Mesenchymal stem cell (in vitro differentiated cells and primary cell): ENCODE measurements around the gene APLNR. TPM values are rescaled to one million over a fixed set of nuclear protein-coding genes. Genes with fewer than 3 reads are reported as not detected.
A peak's percentile ranks its signal among the peaks of the same experiment; 100 is the strongest.
"Not testable (repeated sequence)": the region's sequence is repeated elsewhere in the genome, so short reads cannot be mapped to it uniquely, and the experiment has no call there.

Source experiments
- DNase-seq: peaks from one replicate; pipeline ENCODE4 v3.0.0-alpha.2; 2013
- H2AFZ ChIP-seq: one replicate; pipeline ENCODE4 v1.6.1; 2013; ENCODE audit warnings: low read depth, mild to moderate bottlenecking, control low read depth, inconsistent platforms, low read length, moderate library complexity
- H2AK5ac ChIP-seq: 2 replicates; pipeline ENCODE4 v1.6.1; 2013; ENCODE audit warnings: low read length, moderate library complexity, mild to moderate bottlenecking, inconsistent platforms; ENCODE audit not compliant: severe bottlenecking
- H2BK120ac ChIP-seq: one replicate; pipeline ENCODE4 v1.6.1; 2013; ENCODE audit warnings: low read depth, mild to moderate bottlenecking, inconsistent platforms, low read length, moderate library complexity
- H2BK12ac ChIP-seq, 2 experiments: one replicate each; pipeline ENCODE4 v1.6.1; 2013; ENCODE audit warnings: inconsistent platforms in 2 of 2, low read length in 2 of 2, mild to moderate bottlenecking in 2 of 2, moderate library complexity in 2 of 2, control low read depth in 1 of 2
- H2BK15ac ChIP-seq: one replicate; pipeline ENCODE4 v1.6.1; 2013; ENCODE audit warnings: mild to moderate bottlenecking, low read depth, inconsistent platforms; ENCODE audit not compliant: poor library complexity, severe bottlenecking
- H2BK5ac ChIP-seq: 2 replicates; pipeline ENCODE4 v1.6.1; 2013; ENCODE audit warnings: low read depth, mild to moderate bottlenecking, low read length, control low read depth, inconsistent platforms; ENCODE audit not compliant: poor library complexity, severe bottlenecking
- H3K14ac ChIP-seq, 2 experiments: one replicate each; pipeline ENCODE4 v1.6.1; 2013; ENCODE audit warnings: inconsistent platforms in 2 of 2, low read length in 2 of 2, control low read depth in 1 of 2, mild to moderate bottlenecking in 1 of 2, moderate library complexity in 1 of 2
- H3K18ac ChIP-seq, 2 experiments: one replicate each; pipeline ENCODE4 v1.6.1; 2013; ENCODE audit warnings: inconsistent platforms in 2 of 2, low read length in 2 of 2, control low read depth in 1 of 2, low read depth in 1 of 2, mild to moderate bottlenecking in 1 of 2
- H3K23ac ChIP-seq, 2 experiments: one replicate each; pipeline ENCODE4 v1.6.1; 2013; ENCODE audit warnings: inconsistent platforms in 2 of 2, low read length in 2 of 2, mild to moderate bottlenecking in 2 of 2, moderate library complexity in 2 of 2, control low read depth in 1 of 2
- H3K27ac ChIP-seq: 2 replicates; pipeline ENCODE4 v1.5.1; 2013; ENCODE audit warnings: mild to moderate bottlenecking, moderate library complexity, low read length, control low read depth, inconsistent platforms; ENCODE audit not compliant: poor library complexity, severe bottlenecking
- H3K27me3 ChIP-seq, 2 experiments: 2 replicates each; pipeline versions ENCODE4 v1.6.1 to v1.7.0; 2013; ENCODE audit warnings: low read length in 2 of 2, mild to moderate bottlenecking in 2 of 2, moderate library complexity in 2 of 2, control low read depth in 1 of 2, inconsistent platforms in 1 of 2; ENCODE audit not compliant: control insufficient read depth in 1 of 2, insufficient read depth in 1 of 2
- H3K36me3 ChIP-seq, 2 experiments: 2 replicates each; pipeline versions ENCODE4 v1.6.1 to v1.7.0; 2013; ENCODE audit warnings: low read length in 2 of 2, control low read depth in 1 of 2, inconsistent platforms in 1 of 2, low read depth in 1 of 2, mild to moderate bottlenecking in 1 of 2; ENCODE audit not compliant: insufficient read depth in 2 of 2, control insufficient read depth in 1 of 2
- H3K4ac ChIP-seq, 2 experiments: one replicate each; pipeline ENCODE4 v1.6.1; 2013; ENCODE audit warnings: inconsistent platforms in 2 of 2, low read length in 2 of 2, mild to moderate bottlenecking in 2 of 2, moderate library complexity in 2 of 2, control low read depth in 1 of 2, low read depth in 1 of 2
- H3K4me1 ChIP-seq: 2 replicates; pipeline ENCODE4 v1.6.1; 2013; ENCODE audit warnings: low read depth, low read length, control low read depth; ENCODE audit not compliant: control insufficient read depth, insufficient read depth
- H3K4me2 ChIP-seq: 2 replicates; pipeline ENCODE4 v1.6.1; 2013; ENCODE audit warnings: low read length, mild to moderate bottlenecking, inconsistent platforms; ENCODE audit not compliant: poor library complexity, severe bottlenecking
- H3K4me3 ChIP-seq, 2 experiments: 2 replicates each; pipeline versions ENCODE4 v1.5.1 to v1.7.0; 2013; ENCODE audit warnings: low read length in 2 of 2, mild to moderate bottlenecking in 2 of 2, control low read depth in 1 of 2, low read depth in 1 of 2; ENCODE audit not compliant: insufficient read depth in 1 of 2
- H3K79me1 ChIP-seq: replicated peaks from 2 replicates; pipeline ENCODE4 v1.6.1; 2013; ENCODE audit warnings: mild to moderate bottlenecking, control low read depth, low read length, inconsistent platforms; ENCODE audit not compliant: poor library complexity, severe bottlenecking
- H3K9ac ChIP-seq: 2 replicates; pipeline ENCODE4 v1.7.0; 2013; ENCODE audit warnings: mild to moderate bottlenecking, low read length, moderate library complexity
- H3K9me3 ChIP-seq: 2 replicates; pipeline ENCODE4 v1.7.0; 2013; ENCODE audit warnings: mild to moderate bottlenecking, low read length; ENCODE audit not compliant: control insufficient read depth
- H4K8ac ChIP-seq: one replicate; pipeline ENCODE4 v1.6.1; 2013; ENCODE audit warnings: inconsistent platforms, mild to moderate bottlenecking, low read length, moderate library complexity
- H4K91ac ChIP-seq: one replicate; pipeline ENCODE4 v1.6.1; 2013; ENCODE audit warnings: mild to moderate bottlenecking, low read length, inconsistent platforms
- WGBS: methylation state at CpG from one replicate; pipeline ENCODE4 v1.1.7; 2013; ENCODE audit warnings: mixed read lengths; 5-methylcytosine and 5-hydroxymethylcytosine counted together
- polyA plus RNA-seq, 2 experiments: library from polyadenylated mRNA; stranded (reverse); fragments of 200-250 nt; gene quantifications; one replicate each; pipeline ENCODE4 v1.2.3, GENCODE V29; 2013

Gene APLNR
- not detected for polyA plus RNA-seq (2013, experiment 1 of 2)
- polyA plus RNA-seq (2013, experiment 2 of 2) = not detected

GRCh38 chr11:57237204-57237681 is at the start of gene APLNR:
APLNR (minus strand) TSS chr11:57237250; CDS start chr11:57237004, 246 bp downstream.
- H3K27ac ChIP-seq = no peak within 1 kb of the TSS
- no peak within 1 kb of the TSS for H2BK15ac ChIP-seq
- H3K4ac ChIP-seq = no peak within 1 kb of the TSS
- no peak for DNase-seq
- H3K9me3 ChIP-seq = no peaks in the 10 kb centered on the region
- H3K18ac ChIP-seq = no peak within 1 kb of the TSS
- no peak within 1 kb of the TSS for H4K8ac ChIP-seq
- H3K27me3 ChIP-seq = peaks cover 75 to 81% of the 10 kb centered on the region in 2 experiments
- H3K79me1 ChIP-seq = no peaks in the 10 kb centered on the region
- no peak within 1 kb of the TSS for H3K4me2 ChIP-seq
- H2BK5ac ChIP-seq = no peak within 1 kb of the TSS
- H3K23ac ChIP-seq = no peak within 1 kb of the TSS
- H3K4me1 ChIP-seq = no peaks in the 10 kb centered on the region
- H2AFZ ChIP-seq = no peak within 1 kb of the TSS
- H4K91ac ChIP-seq = no peak within 1 kb of the TSS
- no peak within 1 kb of the TSS for H3K14ac ChIP-seq
- no peak within 1 kb of the TSS for H2BK120ac ChIP-seq
- H3K4me3 ChIP-seq = no peak within 1 kb of the TSS
- no peak within 1 kb of the TSS for H3K9ac ChIP-seq
- WGBS = 6% methylated on average over 5 of the region's 6 CpGs
- H2BK12ac ChIP-seq = no peak within 1 kb of the TSS
- no peaks in the 10 kb centered on the region for H3K36me3 ChIP-seq
- no peak within 1 kb of the TSS for H2AK5ac ChIP-seq

- Histone ChIP-seq H4K91ac (no peak overlapping the region), H2BK15ac (no peak overlapping the region), H3K23ac (no peak overlapping the region), H2AFZ (no peak overlapping the region), H3K4ac (no peak overlapping the region), H3K9me3 (peaks cover 5% of the 10 kb centered on the region), H3K18ac (no peak overlapping the region), H3K4me1 (peaks cover 2% of the 10 kb centered on the region), H4K8ac (no peak overlapping the region), H3K14ac (no peak overlapping the region), H3K4me2 (no peak overlapping the region), H2BK12ac (no peak overlapping the region), H2BK5ac (no peak overlapping the region), H3K36me3 (no peaks in the 10 kb centered on the region), H2AK5ac (no peak overlapping the region), H3K4me3 (no peak overlapping the region), H3K27ac (no peak overlapping the region), H3K9ac (peak overlapping the region; percentile 13), H2BK120ac (no peak overlapping the region), H3K27me3 (no peaks in the 10 kb centered on the region), H3K79me1 (no peaks in the 10 kb centered on the region)
- no peak for DNase-seq
- 73% methylated on average over 2 of the region's 2 CpGs for WGBS
Observed at GRCh38 chr11:57283231-57283990, 46.4 kb upstream of the APLNR start.

GRCh38 chr11:57281546-57281945 is 44.5 kb upstream of the APLNR start:
- not testable (repeated sequence) for H4K8ac ChIP-seq, H3K4me2 ChIP-seq, H2BK120ac ChIP-seq, H2BK12ac ChIP-seq, H2AFZ ChIP-seq, H3K4me3 ChIP-seq, H3K9ac ChIP-seq, H2BK5ac ChIP-seq, H3K27ac ChIP-seq, H3K4ac ChIP-seq, H2AK5ac ChIP-seq, H3K14ac ChIP-seq, H2BK15ac ChIP-seq, H3K36me3 ChIP-seq, H3K23ac ChIP-seq, H3K18ac ChIP-seq, H3K27me3 ChIP-seq, H4K91ac ChIP-seq, DNase-seq, H3K9me3 ChIP-seq, H3K4me1 ChIP-seq, H3K79me1 ChIP-seq
- WGBS = 94% methylated on average over 5 of the region's 6 CpGs

GRCh38 chr11:57279116-57279515 is 42.1 kb upstream of the APLNR start:
- no peak overlapping the region for H3K27ac ChIP-seq
- H3K4ac ChIP-seq = no peak overlapping the region
- no peak overlapping the region for H4K91ac ChIP-seq
- H3K36me3 ChIP-seq = no peaks in the 10 kb centered on the region
- no peak overlapping the region for H2BK120ac ChIP-seq
- no peak overlapping the region for H3K23ac ChIP-seq
- H3K4me3 ChIP-seq = no peak overlapping the region
- peak overlapping the region; percentile 85 for H3K9ac ChIP-seq
- H3K27me3 ChIP-seq = peaks cover 0 to 7% of the 10 kb centered on the region in 2 experiments
- no peak overlapping the region for H2AK5ac ChIP-seq
- no peaks in the 10 kb centered on the region for H3K79me1 ChIP-seq
- H2BK12ac ChIP-seq = no peak overlapping the region
- H2AFZ ChIP-seq = no peak overlapping the region
- H3K9me3 ChIP-seq = peaks cover 5% of the 10 kb centered on the region
- H2BK5ac ChIP-seq = no peak overlapping the region
- H3K18ac ChIP-seq = no peak overlapping the region
- DNase-seq = peak; percentile 21
- WGBS = 97% methylated on average over 5 of the region's 5 CpGs
- H3K4me1 ChIP-seq = no peaks in the 10 kb centered on the region
- no peak overlapping the region for H3K14ac ChIP-seq
- no peak overlapping the region for H2BK15ac ChIP-seq
- H3K4me2 ChIP-seq = no peak overlapping the region
- no peak overlapping the region for H4K8ac ChIP-seq
